Measurements from ENCODE around the gene GDPD4.

The GDPD4 gene

GRCh38 chr11:77249427-77249826, 52.1 kb downstream of the GDPD4 start:
- in situ Hi-C loops (cut with MboI; ENCODE audit: low sequenced_read_pairs): no loop called here

GRCh38 chr11:77244277-77245027, 57.0 kb downstream of the GDPD4 start:
- in situ Hi-C loops (cut with MboI; ENCODE audit: low sequenced_read_pairs): no loop called here

GRCh38 chr11:77236901-77237300, 64.6 kb downstream of the GDPD4 start:
- in situ Hi-C loops (cut with MboI; ENCODE audit: low sequenced_read_pairs): no loop called here

- in situ Hi-C loops (cut with MboI; ENCODE audit: low sequenced_read_pairs): no loop called here
Observed at GRCh38 chr11:77233011-77233410, 68.5 kb downstream of the GDPD4 start.

- in situ Hi-C loops (cut with MboI; ENCODE audit: low sequenced_read_pairs): no loop called here
Observed at GRCh38 chr11:77232242-77232641, 69.2 kb downstream of the GDPD4 start.

GRCh38 chr11:77231800-77232199, 69.7 kb downstream of the GDPD4 start:
- in situ Hi-C loops (cut with MboI; ENCODE audit: low sequenced_read_pairs): no loop called here

GRCh38 chr11:77230878-77231605, 70.4 kb downstream of the GDPD4 start:
- in situ Hi-C loops (cut with MboI; ENCODE audit: low sequenced_read_pairs): no loop called here

GRCh38 chr11:77223797-77224196, 77.7 kb downstream of the GDPD4 start:
- in situ Hi-C loops (cut with MboI; ENCODE audit: low sequenced_read_pairs): no loop called here

- in situ Hi-C loops (cut with MboI; ENCODE audit: low sequenced_read_pairs): no loop called here
Observed at GRCh38 chr11:77217156-77217555, 84.3 kb downstream of the GDPD4 start.

- in situ Hi-C loops (cut with MboI; ENCODE audit: low sequenced_read_pairs): no loop called here
Observed at GRCh38 chr11:77215106-77215505, 86.4 kb downstream of the GDPD4 start.

- in situ Hi-C loops (cut with MboI; ENCODE audit: low sequenced_read_pairs): no loop called here
Observed at GRCh38 chr11:77214557-77214956, 86.9 kb downstream of the GDPD4 start.

- in situ Hi-C loops (cut with MboI; ENCODE audit: low sequenced_read_pairs): no loop called here
Observed at GRCh38 chr11:77213589-77214428, 87.7 kb downstream of the GDPD4 start.

- in situ Hi-C loops (cut with MboI; ENCODE audit: low sequenced_read_pairs): no loop called here
Observed at GRCh38 chr11:77213029-77213579, 88.4 kb downstream of the GDPD4 start.

GRCh38 chr11:77212314-77213007, 89.0 kb downstream of the GDPD4 start:
- in situ Hi-C loops (cut with MboI; ENCODE audit: low sequenced_read_pairs): no loop called here

GRCh38 chr11:77211594-77212251, 89.8 kb downstream of the GDPD4 start:
- in situ Hi-C loops (cut with MboI; ENCODE audit: low sequenced_read_pairs): no loop called here

- in situ Hi-C loops (cut with MboI; ENCODE audit: low sequenced_read_pairs): no loop called here
Observed at GRCh38 chr11:77211040-77211451, 90.4 kb downstream of the GDPD4 start.

GRCh38 chr11:77209663-77210062, 91.8 kb downstream of the GDPD4 start:
- in situ Hi-C loops (cut with MboI; ENCODE audit: low sequenced_read_pairs): no loop called here

- in situ Hi-C loops (cut with MboI; ENCODE audit: low sequenced_read_pairs): no loop called here
Observed at GRCh38 chr11:77208535-77208934, 93.0 kb downstream of the GDPD4 start.

- in situ Hi-C loops (cut with MboI; ENCODE audit: low sequenced_read_pairs): no loop called here
Observed at GRCh38 chr11:77207618-77208313, 93.7 kb downstream of the GDPD4 start.

Data from hTERT RPE-1 (cell line).